GM12874 (cell line): Measurements from ENCODE around the gene GPR68.

Source experiments
- CTCF ChIP-seq: IDR thresholded peaks from 2 replicates; pipeline ENCODE4 v1.5.1; 2011; ENCODE audit warnings: low read depth, mild to moderate bottlenecking, control low read depth, low read length, moderate library complexity; ENCODE audit not compliant: insufficient read depth

The GPR68 gene

GRCh38 chr14:91229743-91230200, 14.7 kb downstream of the GPR68 start:
- no peak for TF ChIP-seq CTCF

- no peak for TF ChIP-seq CTCF
These were observed 15.5 kb downstream of the GPR68 start for GRCh38 chr14:91229005-91229382.

- no peak for TF ChIP-seq CTCF
These were observed 16.1 kb downstream of the GPR68 start for GRCh38 chr14:91228112-91229004.

- no peak for TF ChIP-seq CTCF
These were observed 17.3 kb downstream of the GPR68 start for GRCh38 chr14:91227183-91227628.

GRCh38 chr14:91225025-91225424, 19.5 kb downstream of the GPR68 start:
- no peak for TF ChIP-seq CTCF

GRCh38 chr14:91223028-91223783, 21.3 kb downstream of the GPR68 start:
- TF ChIP-seq CTCF: no peak

GRCh38 chr14:91221270-91221669, 23.2 kb downstream of the GPR68 start:
- no peak for TF ChIP-seq CTCF
